Measurements from ENCODE around the gene MEIS2. TPM values are rescaled to one million over a fixed set of nuclear protein-coding genes. Genes with fewer than 3 reads are reported as not detected.

Gene MEIS2
- total RNA-seq, 2 experiments from 2014 or later, result not detected

- no peak for DNase-seq
- ChIA-PET CTCF (no interaction called here), POLR2A (no interaction called here)
- Mint-ChIP-seq H3K9me3 (no peaks in the 10 kb centered on the region), H3K36me3 (ENCODE audit: low read depth) (no peaks in the 10 kb centered on the region), H3K4me1 (no peaks in the 10 kb centered on the region), H3K27ac (no peak overlapping the region), H3K27me3 (peaks cover 36% of the 10 kb centered on the region), H3K4me3 (no peak overlapping the region)
Observed at GRCh38 chr15:37090543-37091175, 9.7 kb downstream of the MEIS2 start.

- Mint-ChIP-seq H3K27me3 (peaks cover 17% of the 10 kb centered on the region), H3K9me3 (no peaks in the 10 kb centered on the region), H3K36me3 (ENCODE audit: low read depth) (no peaks in the 10 kb centered on the region), H3K4me1 (no peaks in the 10 kb centered on the region), H3K27ac (no peak overlapping the region), H3K4me3 (no peak overlapping the region)
- DNase-seq, result no peak
- CTCF ChIA-PET, result no interaction called here
- POLR2A ChIA-PET, result no interaction called here
Observed at GRCh38 chr15:37088436-37088835, 11.9 kb downstream of the MEIS2 start.

- H3K9me3 Mint-ChIP-seq, result no peaks in the 10 kb centered on the region
- peaks cover 8% of the 10 kb centered on the region for H3K27me3 Mint-ChIP-seq
- CTCF ChIA-PET, result interaction anchor here (0.5 kb wide), 1 partner anchor 333 kb away, joined by 3 read pairs; no protein-coding TSS in a partner anchor
- no peaks in the 10 kb centered on the region for H3K36me3 Mint-ChIP-seq (ENCODE audit: low read depth)
- no peaks in the 10 kb centered on the region for H3K4me1 Mint-ChIP-seq
- DNase-seq, result no peak
- POLR2A ChIA-PET, result no interaction called here
- no peak overlapping the region for H3K4me3 Mint-ChIP-seq
- no peak overlapping the region for H3K27ac Mint-ChIP-seq
Observed at GRCh38 chr15:37087131-37087588, 13.2 kb downstream of the MEIS2 start.

GRCh38 chr15:37086521-37086920 is 13.8 kb downstream of the MEIS2 start:
- Mint-ChIP-seq H3K36me3 (ENCODE audit: low read depth) (no peaks in the 10 kb centered on the region), H3K4me3 (no peak overlapping the region), H3K9me3 (no peaks in the 10 kb centered on the region), H3K27me3 (peaks cover 6% of the 10 kb centered on the region), H3K27ac (no peak overlapping the region), H3K4me1 (no peaks in the 10 kb centered on the region)
- POLR2A ChIA-PET, result no interaction called here
- CTCF ChIA-PET, result no interaction called here
- DNase-seq, result no peak

GRCh38 chr15:37086120-37086519 is 14.2 kb downstream of the MEIS2 start:
- no peak overlapping the region for H3K4me3 Mint-ChIP-seq
- H3K9me3 Mint-ChIP-seq, result no peaks in the 10 kb centered on the region
- H3K27ac Mint-ChIP-seq, result no peak overlapping the region
- H3K36me3 Mint-ChIP-seq (ENCODE audit: low read depth), result no peaks in the 10 kb centered on the region
- no peak for DNase-seq
- CTCF ChIA-PET, result no interaction called here
- POLR2A ChIA-PET, result no interaction called here
- no peaks in the 10 kb centered on the region for H3K4me1 Mint-ChIP-seq
- H3K27me3 Mint-ChIP-seq, result peaks cover 6% of the 10 kb centered on the region

- Mint-ChIP-seq H3K4me3 (no peak overlapping the region), H3K4me1 (no peaks in the 10 kb centered on the region), H3K36me3 (ENCODE audit: low read depth) (no peaks in the 10 kb centered on the region), H3K27ac (no peak overlapping the region), H3K9me3 (no peaks in the 10 kb centered on the region), H3K27me3 (peaks cover 3% of the 10 kb centered on the region)
- POLR2A ChIA-PET, result no interaction called here
- CTCF ChIA-PET, result no interaction called here
- no peak for DNase-seq
Observed at GRCh38 chr15:37084602-37085001, 15.7 kb downstream of the MEIS2 start.

GRCh38 chr15:37083610-37084009 is 16.7 kb downstream of the MEIS2 start:
- H3K27ac Mint-ChIP-seq, result no peak overlapping the region
- ChIA-PET CTCF (no interaction called here), POLR2A (no interaction called here)
- H3K27me3 Mint-ChIP-seq, result no peaks in the 10 kb centered on the region
- H3K4me1 Mint-ChIP-seq, result no peaks in the 10 kb centered on the region
- H3K9me3 Mint-ChIP-seq, result no peaks in the 10 kb centered on the region
- no peak overlapping the region for H3K4me3 Mint-ChIP-seq
- no peak for DNase-seq
- H3K36me3 Mint-ChIP-seq (ENCODE audit: low read depth), result no peaks in the 10 kb centered on the region

- H3K4me3 Mint-ChIP-seq, result no peak overlapping the region
- no peak overlapping the region for H3K27ac Mint-ChIP-seq
- H3K9me3 Mint-ChIP-seq, result no peaks in the 10 kb centered on the region
- POLR2A ChIA-PET, result no interaction called here
- no peak for DNase-seq
- CTCF ChIA-PET, result no interaction called here
- no peaks in the 10 kb centered on the region for H3K36me3 Mint-ChIP-seq (ENCODE audit: low read depth)
- no peaks in the 10 kb centered on the region for H3K27me3 Mint-ChIP-seq
- no peaks in the 10 kb centered on the region for H3K4me1 Mint-ChIP-seq
Observed at GRCh38 chr15:37081983-37082382, 18.4 kb downstream of the MEIS2 start.

GRCh38 chr15:37080261-37080921 is 20.0 kb downstream of the MEIS2 start:
- DNase-seq, result no peak
- H3K27ac Mint-ChIP-seq, result no peak overlapping the region
- H3K36me3 Mint-ChIP-seq (ENCODE audit: low read depth), result no peaks in the 10 kb centered on the region
- no peaks in the 10 kb centered on the region for H3K9me3 Mint-ChIP-seq
- no peaks in the 10 kb centered on the region for H3K27me3 Mint-ChIP-seq
- ChIA-PET POLR2A (no interaction called here), CTCF (no interaction called here)
- no peak overlapping the region for H3K4me3 Mint-ChIP-seq
- no peaks in the 10 kb centered on the region for H3K4me1 Mint-ChIP-seq

GRCh38 chr15:37079726-37080125 is 20.6 kb downstream of the MEIS2 start:
- CTCF ChIA-PET, result no interaction called here
- Mint-ChIP-seq H3K4me3 (no peak overlapping the region), H3K36me3 (ENCODE audit: low read depth) (no peaks in the 10 kb centered on the region), H3K4me1 (no peaks in the 10 kb centered on the region), H3K9me3 (no peaks in the 10 kb centered on the region), H3K27me3 (no peaks in the 10 kb centered on the region), H3K27ac (no peak overlapping the region)
- DNase-seq, result no peak
- POLR2A ChIA-PET, result no interaction called here

- H3K4me1 Mint-ChIP-seq, result no peaks in the 10 kb centered on the region
- no peak for DNase-seq
- no peaks in the 10 kb centered on the region for H3K27me3 Mint-ChIP-seq
- no peaks in the 10 kb centered on the region for H3K36me3 Mint-ChIP-seq (ENCODE audit: low read depth)
- ChIA-PET CTCF (no interaction called here), POLR2A (no interaction called here)
- no peaks in the 10 kb centered on the region for H3K9me3 Mint-ChIP-seq
- no peak overlapping the region for H3K4me3 Mint-ChIP-seq
- H3K27ac Mint-ChIP-seq, result no peak overlapping the region
Observed at GRCh38 chr15:37078566-37078965, 21.8 kb downstream of the MEIS2 start.

- no peaks in the 10 kb centered on the region for H3K4me1 Mint-ChIP-seq
- H3K9me3 Mint-ChIP-seq, result no peaks in the 10 kb centered on the region
- ChIA-PET CTCF (no interaction called here), POLR2A (no interaction called here)
- H3K27ac Mint-ChIP-seq, result no peak overlapping the region
- no peaks in the 10 kb centered on the region for H3K27me3 Mint-ChIP-seq
- H3K36me3 Mint-ChIP-seq (ENCODE audit: low read depth), result no peaks in the 10 kb centered on the region
- H3K4me3 Mint-ChIP-seq, result no peak overlapping the region
- no peak for DNase-seq
Observed at GRCh38 chr15:37077623-37078351, 22.6 kb downstream of the MEIS2 start.

- H3K27me3 Mint-ChIP-seq, result no peaks in the 10 kb centered on the region
- H3K4me1 Mint-ChIP-seq, result no peaks in the 10 kb centered on the region
- no peaks in the 10 kb centered on the region for H3K36me3 Mint-ChIP-seq (ENCODE audit: low read depth)
- ChIA-PET CTCF (no interaction called here), POLR2A (no interaction called here)
- H3K9me3 Mint-ChIP-seq, result no peaks in the 10 kb centered on the region
- no peak overlapping the region for H3K4me3 Mint-ChIP-seq
- no peak overlapping the region for H3K27ac Mint-ChIP-seq
- no peak for DNase-seq
Observed at GRCh38 chr15:37076543-37076942, 23.8 kb downstream of the MEIS2 start.

GRCh38 chr15:37075777-37076176 is 24.6 kb downstream of the MEIS2 start:
- no peaks in the 10 kb centered on the region for H3K4me1 Mint-ChIP-seq
- ChIA-PET POLR2A (no interaction called here), CTCF (no interaction called here)
- DNase-seq, result no peak
- no peaks in the 10 kb centered on the region for H3K27me3 Mint-ChIP-seq
- no peak overlapping the region for H3K4me3 Mint-ChIP-seq
- no peaks in the 10 kb centered on the region for H3K9me3 Mint-ChIP-seq
- H3K27ac Mint-ChIP-seq, result no peak overlapping the region
- H3K36me3 Mint-ChIP-seq (ENCODE audit: low read depth), result no peaks in the 10 kb centered on the region

Measured in activated CD4-positive, alpha-beta T cell treated with anti-CD3 and anti-CD28 coated beads, Interleukin-2, amount 10 ng/mL, durations not matched to agents 7 days and 5 days (primary cell).